ENCODE measurements around the gene BGLAP.

Gene BGLAP

GRCh38 chr1:156238248-156238647, 3.7 kb upstream of the BGLAP start:
- TF ChIP-seq CTCF (IDR thresholded peaks at IDR 0.05; ENCODE audit: insufficient read depth, missing control alignments) = no peak
- DNase-seq (ENCODE audit: insufficient read length, low spot score) (no peak), FAIRE-seq (no peak)

GRCh38 chr1:156241311-156241811, 623 bp upstream of the BGLAP start:
- no peak for TF ChIP-seq CTCF (IDR thresholded peaks at IDR 0.05; ENCODE audit: insufficient read depth, missing control alignments)
- FAIRE-seq (no peak), DNase-seq (ENCODE audit: insufficient read length, low spot score) (no peak)

GRCh38 chr1:156242738-156243137, 754 bp downstream of the BGLAP start:
- no peak for DNase-seq (ENCODE audit: insufficient read length, low spot score)
- FAIRE-seq = no peak
- no peak for TF ChIP-seq CTCF (IDR thresholded peaks at IDR 0.05; ENCODE audit: insufficient read depth, missing control alignments)

GRCh38 chr1:156244126-156244525, 2.1 kb downstream of the BGLAP start:
- FAIRE-seq (no peak), DNase-seq (ENCODE audit: insufficient read length, low spot score) (no peak)
- TF ChIP-seq CTCF (IDR thresholded peaks at IDR 0.05; ENCODE audit: insufficient read depth, missing control alignments) = no peak

GRCh38 chr1:156244712-156245111, 2.7 kb downstream of the BGLAP start:
- DNase-seq (ENCODE audit: insufficient read length, low spot score) (no peak), FAIRE-seq (no peak)
- TF ChIP-seq CTCF (IDR thresholded peaks at IDR 0.05; ENCODE audit: insufficient read depth, missing control alignments) = no peak

- no peak for TF ChIP-seq CTCF (IDR thresholded peaks at IDR 0.05; ENCODE audit: insufficient read depth, missing control alignments)
- DNase-seq (ENCODE audit: insufficient read length, low spot score) (no peak), FAIRE-seq (no peak)
Observed at GRCh38 chr1:156245451-156246232, 3.7 kb downstream of the BGLAP start.

- no peak for TF ChIP-seq CTCF (IDR thresholded peaks at IDR 0.05; ENCODE audit: insufficient read depth, missing control alignments)
- DNase-seq (ENCODE audit: insufficient read length, low spot score) (no peak), FAIRE-seq (no peak)
Observed at GRCh38 chr1:156246241-156246780, 4.3 kb downstream of the BGLAP start.

Measured in D721Med (cell line).